Hepatocyte (in vitro differentiated cells): ENCODE results near the gene C11orf42.

Source experiments
- CTCF ChIP-seq: fragments of 200-600 bp; sonication (generic); IDR thresholded peaks from 2 replicates; pipeline ENCODE4 v1.5.1; 2016; ENCODE audit warnings: antibody characterized with exemption, mild to moderate bottlenecking; ENCODE audit not compliant: poor library complexity
- EZH2 ChIP-seq: fragments of 200-600 bp; sonication (generic); IDR thresholded peaks from 2 replicates; pipeline ENCODE4 v1.6.1; 2016; ENCODE audit warnings: antibody characterized with exemption, mild to moderate bottlenecking, borderline replicate concordance

GRCh38 chr11:6214530-6214929 lies 9.2 kb downstream of the C11orf42 start:
- TF ChIP-seq CTCF (no peak), EZH2 (no peak)
